ENCODE measurements around the gene LBHD1. TPM values are rescaled to one million over a fixed set of nuclear protein-coding genes. Genes with fewer than 3 reads are reported as not detected.

The LBHD1 gene
- total and polyA plus RNA-seq, 2 of the 13 experiments (the other 11 are each of a cell fraction or from before 2014, with no cell fraction given) = 3.2 to 3.7 TPM

DNA sequence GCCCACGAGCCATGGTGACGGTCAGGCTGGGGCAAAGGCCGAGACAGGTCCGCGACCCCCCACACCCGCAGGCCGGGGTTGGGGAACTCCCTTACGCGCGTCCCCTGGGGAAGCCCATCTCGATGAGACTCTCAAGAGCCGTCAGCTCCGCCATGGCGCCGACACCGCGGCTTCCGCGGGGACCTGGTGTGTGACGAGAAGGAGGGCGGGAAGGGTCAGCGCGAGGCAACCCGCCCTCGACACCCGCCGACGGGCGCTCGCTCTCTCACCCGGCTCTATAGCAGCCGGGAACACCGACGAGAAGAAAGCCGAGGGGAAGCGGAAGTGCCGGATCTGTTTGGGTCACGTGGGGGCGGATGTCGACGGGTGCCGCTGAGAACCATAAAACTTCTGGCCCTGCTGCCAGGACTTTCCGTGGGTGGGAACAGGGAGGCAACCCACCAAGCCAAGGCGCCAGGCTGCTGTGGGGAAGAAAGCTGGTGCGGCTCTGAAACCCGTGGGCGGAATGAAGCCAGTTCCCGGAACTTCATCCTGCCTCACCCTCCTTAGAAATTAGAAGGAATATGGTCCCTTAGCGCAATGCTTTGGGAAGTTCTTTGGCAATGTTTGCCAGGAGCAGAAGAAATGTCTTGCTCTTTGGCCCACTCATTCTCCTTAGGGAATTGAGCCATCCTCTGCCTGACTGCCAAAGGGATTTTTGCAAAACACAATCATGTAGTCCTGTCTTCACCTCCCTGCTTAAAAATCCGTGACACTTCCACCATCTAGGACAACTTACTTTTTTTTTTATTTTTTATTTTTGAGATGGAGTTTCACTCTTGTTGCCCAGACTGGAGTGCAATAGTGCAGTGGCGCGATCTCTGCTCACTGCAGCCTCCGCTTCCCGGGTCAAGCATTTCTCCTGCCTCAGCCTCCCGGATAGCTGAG, 7.0 kb upstream of the LBHD1 start, which contains the start of gene UBXN1 (continued):
- TF ChIP-seq, protein P1, sequence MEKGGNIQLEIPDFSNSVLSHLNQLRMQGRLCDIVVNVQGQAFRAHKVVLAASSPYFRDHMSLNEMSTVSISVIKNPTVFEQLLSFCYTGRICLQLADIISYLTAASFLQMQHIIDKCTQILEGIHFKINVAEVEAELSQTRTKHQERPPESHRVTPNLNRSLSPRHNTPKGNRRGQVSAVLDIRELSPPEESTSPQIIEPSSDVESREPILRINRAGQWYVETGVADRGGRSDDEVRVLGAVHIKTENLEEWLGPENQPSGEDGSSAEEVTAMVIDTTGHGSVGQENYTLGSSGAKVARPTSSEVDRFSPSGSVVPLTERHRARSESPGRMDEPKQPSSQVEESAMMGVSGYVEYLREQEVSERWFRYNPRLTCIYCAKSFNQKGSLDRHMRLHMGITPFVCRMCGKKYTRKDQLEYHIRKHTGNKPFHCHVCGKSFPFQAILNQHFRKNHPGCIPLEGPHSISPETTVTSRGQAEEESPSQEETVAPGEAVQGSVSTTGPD (CRISPR knock-in tag; IDR thresholded peaks at IDR 0.05) = no peak; the same call in 1 of the 2 replicates
- TF ChIP-seq ZNF766 (CRISPR knock-in tag; IDR thresholded peaks at IDR 0.05; ENCODE audit: borderline replicate concordance) (no peak; the same call in 1 of the 2 replicates), TCF12 (IDR thresholded peaks at IDR 0.05) (no peak), TCF12 (CRISPR knock-in tag; IDR thresholded peaks at IDR 0.05) (0 out of 2 replicates have a peak, but pooled peaks have one; percentile 7), KLF16 (CRISPR knock-in tag; IDR thresholded peaks at IDR 0.05) (peak in 1 of 2 experiments; percentile 78; a peak in 2 of 4 replicates), ZBTB3 (CRISPR knock-in tag; IDR thresholded peaks at IDR 0.05; ENCODE audit: borderline replicate concordance, low read depth) (peak; percentile 34; the same call in 1 of the 2 replicates), ZFP36L1 (CRISPR knock-in tag; IDR thresholded peaks at IDR 0.05) (no peak), ZNF234 (CRISPR knock-in tag; conservative IDR thresholded peaks at IDR 0.05) (no peak), ZNF430 (CRISPR knock-in tag; IDR thresholded peaks at IDR 0.05) (peak; percentile 35; the same call in 1 of the 2 replicates), ZNF34 (CRISPR knock-in tag; IDR thresholded peaks at IDR 0.05; ENCODE audit: borderline replicate concordance) (no peak), NCOA5 (CRISPR knock-in tag; IDR thresholded peaks at IDR 0.05) (no peak), EHMT2 (IDR thresholded peaks at IDR 0.05; ENCODE audit: borderline replicate concordance, low read depth, low read length) (no peak), THAP11 (CRISPR knock-in tag; IDR thresholded peaks at IDR 0.05) (peak; percentile 93), JUN (CRISPR knock-in tag; IDR thresholded peaks at IDR 0.05) (no peak)
- TF ChIP-seq, protein P2, sequence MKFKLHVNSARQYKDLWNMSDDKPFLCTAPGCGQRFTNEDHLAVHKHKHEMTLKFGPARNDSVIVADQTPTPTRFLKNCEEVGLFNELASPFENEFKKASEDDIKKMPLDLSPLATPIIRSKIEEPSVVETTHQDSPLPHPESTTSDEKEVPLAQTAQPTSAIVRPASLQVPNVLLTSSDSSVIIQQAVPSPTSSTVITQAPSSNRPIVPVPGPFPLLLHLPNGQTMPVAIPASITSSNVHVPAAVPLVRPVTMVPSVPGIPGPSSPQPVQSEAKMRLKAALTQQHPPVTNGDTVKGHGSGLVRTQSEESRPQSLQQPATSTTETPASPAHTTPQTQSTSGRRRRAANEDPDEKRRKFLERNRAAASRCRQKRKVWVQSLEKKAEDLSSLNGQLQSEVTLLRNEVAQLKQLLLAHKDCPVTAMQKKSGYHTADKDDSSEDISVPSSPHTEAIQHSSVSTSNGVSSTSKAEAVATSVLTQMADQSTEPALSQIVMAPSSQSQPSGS (CRISPR knock-in tag; IDR thresholded peaks at IDR 0.05) = peak; percentile 71
- TF ChIP-seq, protein P3, sequence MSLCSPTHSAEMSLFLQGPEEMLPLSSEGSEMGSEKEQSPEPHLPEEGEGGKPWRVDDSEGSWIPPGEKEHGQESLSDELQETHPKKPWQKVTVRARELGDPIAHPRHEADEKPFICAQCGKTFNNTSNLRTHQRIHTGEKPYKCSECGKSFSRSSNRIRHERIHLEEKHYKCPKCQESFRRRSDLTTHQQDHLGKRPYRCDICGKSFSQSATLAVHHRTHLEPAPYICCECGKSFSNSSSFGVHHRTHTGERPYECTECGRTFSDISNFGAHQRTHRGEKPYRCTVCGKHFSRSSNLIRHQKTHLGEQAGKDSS (CRISPR knock-in tag; IDR thresholded peaks at IDR 0.05; ENCODE audit: borderline replicate concordance, low read depth) = no peak
- TF ChIP-seq, protein P4, sequence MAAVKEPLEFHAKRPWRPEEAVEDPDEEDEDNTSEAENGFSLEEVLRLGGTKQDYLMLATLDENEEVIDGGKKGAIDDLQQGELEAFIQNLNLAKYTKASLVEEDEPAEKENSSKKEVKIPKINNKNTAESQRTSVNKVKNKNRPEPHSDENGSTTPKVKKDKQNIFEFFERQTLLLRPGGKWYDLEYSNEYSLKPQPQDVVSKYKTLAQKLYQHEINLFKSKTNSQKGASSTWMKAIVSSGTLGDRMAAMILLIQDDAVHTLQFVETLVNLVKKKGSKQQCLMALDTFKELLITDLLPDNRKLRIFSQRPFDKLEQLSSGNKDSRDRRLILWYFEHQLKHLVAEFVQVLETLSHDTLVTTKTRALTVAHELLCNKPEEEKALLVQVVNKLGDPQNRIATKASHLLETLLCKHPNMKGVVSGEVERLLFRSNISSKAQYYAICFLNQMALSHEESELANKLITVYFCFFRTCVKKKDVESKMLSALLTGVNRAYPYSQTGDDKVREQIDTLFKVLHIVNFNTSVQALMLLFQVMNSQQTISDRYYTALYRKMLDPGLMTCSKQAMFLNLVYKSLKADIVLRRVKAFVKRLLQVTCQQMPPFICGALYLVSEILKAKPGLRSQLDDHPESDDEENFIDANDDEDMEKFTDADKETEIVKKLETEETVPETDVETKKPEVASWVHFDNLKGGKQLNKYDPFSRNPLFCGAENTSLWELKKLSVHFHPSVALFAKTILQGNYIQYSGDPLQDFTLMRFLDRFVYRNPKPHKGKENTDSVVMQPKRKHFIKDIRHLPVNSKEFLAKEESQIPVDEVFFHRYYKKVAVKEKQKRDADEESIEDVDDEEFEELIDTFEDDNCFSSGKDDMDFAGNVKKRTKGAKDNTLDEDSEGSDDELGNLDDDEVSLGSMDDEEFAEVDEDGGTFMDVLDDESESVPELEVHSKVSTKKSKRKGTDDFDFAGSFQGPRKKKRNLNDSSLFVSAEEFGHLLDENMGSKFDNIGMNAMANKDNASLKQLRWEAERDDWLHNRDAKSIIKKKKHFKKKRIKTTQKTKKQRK (IDR thresholded peaks at IDR 0.05; ENCODE audit: low read length) = no peak
- TF ChIP-seq, protein P5, sequence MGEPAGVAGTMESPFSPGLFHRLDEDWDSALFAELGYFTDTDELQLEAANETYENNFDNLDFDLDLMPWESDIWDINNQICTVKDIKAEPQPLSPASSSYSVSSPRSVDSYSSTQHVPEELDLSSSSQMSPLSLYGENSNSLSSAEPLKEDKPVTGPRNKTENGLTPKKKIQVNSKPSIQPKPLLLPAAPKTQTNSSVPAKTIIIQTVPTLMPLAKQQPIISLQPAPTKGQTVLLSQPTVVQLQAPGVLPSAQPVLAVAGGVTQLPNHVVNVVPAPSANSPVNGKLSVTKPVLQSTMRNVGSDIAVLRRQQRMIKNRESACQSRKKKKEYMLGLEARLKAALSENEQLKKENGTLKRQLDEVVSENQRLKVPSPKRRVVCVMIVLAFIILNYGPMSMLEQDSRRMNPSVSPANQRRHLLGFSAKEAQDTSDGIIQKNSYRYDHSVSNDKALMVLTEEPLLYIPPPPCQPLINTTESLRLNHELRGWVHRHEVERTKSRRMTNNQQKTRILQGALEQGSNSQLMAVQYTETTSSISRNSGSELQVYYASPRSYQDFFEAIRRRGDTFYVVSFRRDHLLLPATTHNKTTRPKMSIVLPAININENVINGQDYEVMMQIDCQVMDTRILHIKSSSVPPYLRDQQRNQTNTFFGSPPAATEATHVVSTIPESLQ (CRISPR knock-in tag; conservative IDR thresholded peaks at IDR 0.05) = no peak

Data from HepG2 (cell line).